Measurements from ENCODE around the gene CTTN.
"Not testable (repeated sequence)": the region's sequence is repeated elsewhere in the genome, so short reads cannot be mapped to it uniquely, and the experiment has no call there.

Gene CTTN

DNA sequence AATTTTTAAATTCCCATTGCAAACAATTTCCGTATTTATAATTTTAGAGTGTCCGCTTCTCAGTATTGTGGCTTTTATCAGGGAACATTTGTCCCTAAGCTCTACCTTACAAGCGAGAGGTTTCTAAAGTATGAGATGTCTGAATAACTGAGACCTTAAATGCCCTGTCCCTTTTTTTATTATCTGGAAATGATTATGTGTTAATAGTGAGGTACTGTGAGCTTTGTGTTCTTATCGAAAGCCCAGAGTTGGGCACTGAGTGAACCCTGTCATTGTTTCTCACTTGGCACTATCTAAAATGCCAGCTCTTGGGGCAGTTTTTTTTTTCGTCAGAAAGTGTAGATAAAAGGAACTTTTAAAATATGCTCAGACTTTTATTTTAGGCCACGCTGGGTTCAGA, 9.5 kb downstream of the CTTN start:
- no peaks in the 10 kb centered on the region for H3K4me1 ChIP-seq (ENCODE audit: control insufficient read depth, low read depth, low read length)
- no peak overlapping the region for H3K56ac ChIP-seq (ENCODE audit: low read length)
- H2BK15ac ChIP-seq (replicated peaks; ENCODE audit: low read depth): no peak overlapping the region
- H4K8ac ChIP-seq (ENCODE audit: low read depth, low read length): no peak overlapping the region
- H3K27ac ChIP-seq (ENCODE audit: low read depth, low read length): no peak overlapping the region
- H2BK120ac ChIP-seq (ENCODE audit: low read depth, low read length): no peak overlapping the region
- no peak overlapping the region for H2BK5ac ChIP-seq (ENCODE audit: low read length)
- peaks cover 16% of the 10 kb centered on the region for H3K79me1 ChIP-seq (ENCODE audit: low read length)
- H3K23ac ChIP-seq (ENCODE audit: low read length): no peak overlapping the region
- no peak overlapping the region for H2AK5ac ChIP-seq (ENCODE audit: low read length)
- no peak overlapping the region for H3K4ac ChIP-seq (ENCODE audit: low read depth, low read length)
- H3K9ac ChIP-seq (ENCODE audit: low read length): no peak overlapping the region
- peaks cover 39% of the 10 kb centered on the region for H3K36me3 ChIP-seq (ENCODE audit: control insufficient read depth, insufficient read depth, low read length)
- no peak for DNase-seq
- H3K4me3 ChIP-seq (ENCODE audit: low read length): no peak overlapping the region
- H3K4me2 ChIP-seq (ENCODE audit: low read length): no peak overlapping the region
- WGBS (ENCODE audit: extremely low coverage, insufficient coverage, low lambda C conversion rate): no CpG with 5 or more reads among the region's 6 CpGs
- H4K5ac ChIP-seq (ENCODE audit: low read length): no peak overlapping the region
- peaks cover 21% of the 10 kb centered on the region for H3K79me2 ChIP-seq (ENCODE audit: control insufficient read depth, insufficient read depth, low read length)
- no peaks in the 10 kb centered on the region for H3K27me3 ChIP-seq (ENCODE audit: insufficient read depth, low read length, poor library complexity)
- no peak overlapping the region for H3K18ac ChIP-seq (ENCODE audit: low read length)

- no CpG with 5 or more reads among the region's 4 CpGs for WGBS (ENCODE audit: extremely low coverage, insufficient coverage, low lambda C conversion rate)
- H3K4me2 ChIP-seq (ENCODE audit: low read length); H3K4me1 ChIP-seq (ENCODE audit: control insufficient read depth, low read depth, low read length); H3K18ac ChIP-seq (ENCODE audit: low read length); H3K4me3 ChIP-seq (ENCODE audit: low read length); H2BK120ac ChIP-seq (ENCODE audit: low read depth, low read length); H3K27me3 ChIP-seq (ENCODE audit: insufficient read depth, low read length, poor library complexity); H2BK5ac ChIP-seq (ENCODE audit: low read length); DNase-seq; H4K5ac ChIP-seq (ENCODE audit: low read length); H3K56ac ChIP-seq (ENCODE audit: low read length); H3K9ac ChIP-seq (ENCODE audit: low read length); H3K23ac ChIP-seq (ENCODE audit: low read length); H2BK15ac ChIP-seq (replicated peaks; ENCODE audit: low read depth); H3K27ac ChIP-seq (ENCODE audit: low read depth, low read length); H3K4ac ChIP-seq (ENCODE audit: low read depth, low read length); H2AK5ac ChIP-seq (ENCODE audit: low read length); H4K8ac ChIP-seq (ENCODE audit: low read depth, low read length): not testable (repeated sequence)
- Histone ChIP-seq H3K79me1 (ENCODE audit: low read length) (peaks cover 16% of the 10 kb centered on the region), H3K36me3 (ENCODE audit: control insufficient read depth, insufficient read depth, low read length) (peaks cover 43% of the 10 kb centered on the region), H3K79me2 (ENCODE audit: control insufficient read depth, insufficient read depth, low read length) (peaks cover 18% of the 10 kb centered on the region)
Measured at GRCh38 chr11:70408326-70408725, 10.0 kb downstream of the CTTN start.

GRCh38 chr11:70409437-70409836, 11.1 kb downstream of the CTTN start:
- Histone ChIP-seq H3K4ac (ENCODE audit: low read depth, low read length) (no peak overlapping the region), H3K4me3 (ENCODE audit: low read length) (no peak overlapping the region), H4K5ac (ENCODE audit: low read length) (no peak overlapping the region), H4K8ac (ENCODE audit: low read depth, low read length) (no peak overlapping the region), H2BK120ac (ENCODE audit: low read depth, low read length) (no peak overlapping the region), H3K27me3 (ENCODE audit: insufficient read depth, low read length, poor library complexity) (no peaks in the 10 kb centered on the region), H3K79me1 (ENCODE audit: low read length) (peaks cover 12% of the 10 kb centered on the region), H3K27ac (ENCODE audit: low read depth, low read length) (no peak overlapping the region), H2AK5ac (ENCODE audit: low read length) (no peak overlapping the region), H3K4me1 (ENCODE audit: control insufficient read depth, low read depth, low read length) (no peaks in the 10 kb centered on the region), H3K4me2 (ENCODE audit: low read length) (no peak overlapping the region), H3K56ac (ENCODE audit: low read length) (no peak overlapping the region), H3K18ac (ENCODE audit: low read length) (no peak overlapping the region), H3K9ac (ENCODE audit: low read length) (no peak overlapping the region), H2BK5ac (ENCODE audit: low read length) (no peak overlapping the region), H3K36me3 (ENCODE audit: control insufficient read depth, insufficient read depth, low read length) (peaks cover 45% of the 10 kb centered on the region), H3K23ac (ENCODE audit: low read length) (no peak overlapping the region), H2BK15ac (replicated peaks; ENCODE audit: low read depth) (no peak overlapping the region), H3K79me2 (ENCODE audit: control insufficient read depth, insufficient read depth, low read length) (peaks cover 11% of the 10 kb centered on the region)
- WGBS (ENCODE audit: extremely low coverage, insufficient coverage, low lambda C conversion rate): no CpG with 5 or more reads among the region's 10 CpGs
- no peak for DNase-seq

DNA sequence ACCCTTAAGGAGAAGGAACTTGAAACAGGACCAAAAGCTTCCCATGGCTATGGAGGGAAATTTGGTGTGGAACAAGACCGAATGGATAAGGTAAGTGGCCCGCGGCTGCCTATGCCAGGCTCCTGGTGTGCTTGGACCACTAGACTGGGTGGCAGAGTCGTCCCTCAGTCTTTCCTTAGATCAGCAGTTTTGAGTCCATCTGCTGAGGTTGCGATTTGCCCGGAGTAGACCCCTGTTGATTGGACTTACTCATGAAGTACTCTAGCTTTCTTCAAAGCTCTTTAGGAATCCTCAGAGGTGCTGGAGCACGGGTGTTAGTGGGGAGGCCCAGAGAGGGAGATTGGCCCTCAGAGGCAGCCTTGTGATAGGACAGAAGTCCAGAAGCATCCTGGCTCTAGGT, 11.5 kb downstream of the CTTN start:
- no peak overlapping the region for H2BK120ac ChIP-seq (ENCODE audit: low read depth, low read length)
- no peaks in the 10 kb centered on the region for H3K4me1 ChIP-seq (ENCODE audit: control insufficient read depth, low read depth, low read length)
- H3K4me3 ChIP-seq (ENCODE audit: low read length): no peak overlapping the region
- H2AK5ac ChIP-seq (ENCODE audit: low read length): no peak overlapping the region
- no peaks in the 10 kb centered on the region for H3K27me3 ChIP-seq (ENCODE audit: insufficient read depth, low read length, poor library complexity)
- peaks cover 12% of the 10 kb centered on the region for H3K79me1 ChIP-seq (ENCODE audit: low read length)
- H3K27ac ChIP-seq (ENCODE audit: low read depth, low read length): no peak overlapping the region
- peaks cover 48% of the 10 kb centered on the region for H3K36me3 ChIP-seq (ENCODE audit: control insufficient read depth, insufficient read depth, low read length)
- H3K79me2 ChIP-seq (ENCODE audit: control insufficient read depth, insufficient read depth, low read length): peaks cover 10% of the 10 kb centered on the region
- no CpG with 5 or more reads among the region's 7 CpGs for WGBS (ENCODE audit: extremely low coverage, insufficient coverage, low lambda C conversion rate)
- H3K4me2 ChIP-seq (ENCODE audit: low read length): no peak overlapping the region
- no peak overlapping the region for H3K18ac ChIP-seq (ENCODE audit: low read length)
- no peak overlapping the region for H3K4ac ChIP-seq (ENCODE audit: low read depth, low read length)
- H4K5ac ChIP-seq (ENCODE audit: low read length): no peak overlapping the region
- no peak overlapping the region for H2BK5ac ChIP-seq (ENCODE audit: low read length)
- H3K56ac ChIP-seq (ENCODE audit: low read length): no peak overlapping the region
- no peak overlapping the region for H2BK15ac ChIP-seq (replicated peaks; ENCODE audit: low read depth)
- H3K23ac ChIP-seq (ENCODE audit: low read length): no peak overlapping the region
- DNase-seq: no peak
- no peak overlapping the region for H4K8ac ChIP-seq (ENCODE audit: low read depth, low read length)
- no peak overlapping the region for H3K9ac ChIP-seq (ENCODE audit: low read length)

DNA sequence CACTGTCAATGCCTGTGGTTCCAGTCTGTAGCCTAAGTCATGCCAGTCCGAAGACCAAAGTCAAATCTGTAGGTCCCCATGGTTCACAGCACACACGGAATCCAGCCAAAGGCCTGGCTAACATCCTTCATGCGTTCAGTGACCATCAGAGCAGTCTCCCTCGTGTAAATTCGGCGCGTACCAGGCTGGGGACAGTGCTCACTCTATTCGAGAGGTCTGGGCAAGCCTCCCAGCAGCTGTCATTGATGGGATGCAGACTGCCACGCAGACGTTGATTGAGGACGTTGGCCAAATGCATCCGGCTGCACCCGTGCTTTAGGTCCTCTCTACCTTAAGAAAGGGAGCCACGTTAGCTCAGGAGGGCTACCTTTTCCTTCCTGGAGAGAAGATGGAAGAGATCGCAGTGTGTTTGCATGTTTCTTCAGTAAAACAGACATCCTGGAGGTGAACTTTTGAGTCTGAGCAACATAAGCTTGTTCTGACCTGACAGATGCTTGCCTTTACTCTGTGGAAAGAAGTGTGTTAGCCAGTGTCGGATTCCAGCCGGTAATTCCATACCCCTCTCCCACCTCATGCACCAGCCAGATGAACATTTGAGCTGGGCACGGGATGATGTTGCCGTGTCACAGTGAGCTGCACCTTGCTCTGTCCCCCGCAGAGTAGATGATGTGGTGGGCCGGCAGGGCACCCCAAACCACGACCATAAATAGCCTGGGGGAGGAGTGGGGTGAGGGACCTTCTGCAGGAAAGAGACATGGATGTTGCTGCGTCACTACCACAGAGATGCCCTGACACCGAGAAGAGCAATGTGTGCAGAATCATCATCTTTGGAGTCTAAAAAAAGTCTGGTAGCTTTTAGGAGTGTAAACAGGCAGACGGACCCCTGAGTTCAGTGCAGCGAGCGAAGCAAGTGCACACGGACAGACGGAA, 12.2 kb downstream of the CTTN start:
- Histone ChIP-seq H2BK5ac (ENCODE audit: low read length) (no peak overlapping the region), H3K4me2 (ENCODE audit: low read length) (no peak overlapping the region), H2BK120ac (ENCODE audit: low read depth, low read length) (no peak overlapping the region), H3K27me3 (ENCODE audit: insufficient read depth, low read length, poor library complexity) (no peaks in the 10 kb centered on the region), H3K56ac (ENCODE audit: low read length) (no peak overlapping the region), H3K36me3 (ENCODE audit: control insufficient read depth, insufficient read depth, low read length) (peaks cover 51% of the 10 kb centered on the region), H3K9ac (ENCODE audit: low read length) (no peak overlapping the region), H3K23ac (ENCODE audit: low read length) (no peak overlapping the region), H3K79me2 (ENCODE audit: control insufficient read depth, insufficient read depth, low read length) (peaks cover 6% of the 10 kb centered on the region), H4K5ac (ENCODE audit: low read length) (no peak overlapping the region), H2BK15ac (replicated peaks; ENCODE audit: low read depth) (no peak overlapping the region), H3K27ac (ENCODE audit: low read depth, low read length) (no peak overlapping the region), H4K8ac (ENCODE audit: low read depth, low read length) (no peak overlapping the region), H3K4me3 (ENCODE audit: low read length) (no peak overlapping the region), H2AK5ac (ENCODE audit: low read length) (no peak overlapping the region), H3K4ac (ENCODE audit: low read depth, low read length) (no peak overlapping the region), H3K4me1 (ENCODE audit: control insufficient read depth, low read depth, low read length) (no peaks in the 10 kb centered on the region), H3K18ac (ENCODE audit: low read length) (no peak overlapping the region), H3K79me1 (ENCODE audit: low read length) (peaks cover 8% of the 10 kb centered on the region)
- no peak for DNase-seq
- no CpG with 5 or more reads among the region's 29 CpGs for WGBS (ENCODE audit: extremely low coverage, insufficient coverage, low lambda C conversion rate)
